GM19193 (cell line): ENCODE measurements around the gene PDIA5.

Experiments used
- POLR2A ChIP-seq: IDR thresholded peaks from 4 replicates; pipeline ENCODE4 v1.6.1; 2011; ENCODE audit not compliant: insufficient read depth, insufficient read length; ENCODE audit errors: extremely low read depth

Gene PDIA5

DNA sequence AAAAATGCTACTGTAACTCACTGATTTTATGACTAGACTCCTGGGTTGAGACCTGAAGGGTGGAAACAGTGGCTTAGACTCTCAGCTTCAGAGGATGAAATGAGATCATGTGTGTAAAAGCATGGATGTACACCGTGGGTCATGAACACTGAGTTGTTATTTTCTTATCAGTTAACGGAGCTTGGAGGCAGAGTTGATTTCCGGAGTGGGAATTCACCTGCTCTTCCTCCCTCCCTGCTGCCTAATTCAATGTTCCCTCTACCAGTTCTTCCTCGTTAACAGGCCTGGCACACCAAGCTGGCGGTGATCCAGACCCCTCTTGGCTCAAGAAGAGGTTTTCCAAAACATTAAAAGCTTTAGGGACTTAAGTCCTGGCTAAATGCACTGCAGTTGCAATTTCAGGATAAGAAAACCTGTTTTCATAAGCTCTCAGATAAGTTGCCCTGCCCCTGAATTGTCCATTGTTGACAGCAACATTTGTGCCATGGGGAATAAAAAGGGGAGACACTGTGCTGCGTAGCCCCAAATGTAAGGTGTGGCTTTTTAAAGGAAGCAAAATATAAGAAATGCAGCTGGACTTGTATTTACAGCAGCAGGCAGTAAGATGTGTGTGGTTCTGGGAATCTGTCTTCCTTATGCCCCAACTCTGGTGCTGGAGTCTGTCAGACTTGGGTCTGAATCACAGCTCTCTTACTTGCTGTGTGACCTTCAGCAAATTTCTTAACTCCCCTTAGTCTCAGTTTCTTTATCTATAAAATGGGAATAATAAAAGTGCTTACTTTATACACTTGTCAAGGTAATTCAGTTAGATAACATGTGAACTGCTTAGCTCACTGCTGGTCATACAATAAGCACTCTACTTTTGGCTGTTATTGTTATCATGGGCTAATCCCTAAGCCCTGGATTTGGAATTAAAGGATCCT lies 9.9 kb downstream of the PDIA5 start:
- no peak for TF ChIP-seq POLR2A

DNA sequence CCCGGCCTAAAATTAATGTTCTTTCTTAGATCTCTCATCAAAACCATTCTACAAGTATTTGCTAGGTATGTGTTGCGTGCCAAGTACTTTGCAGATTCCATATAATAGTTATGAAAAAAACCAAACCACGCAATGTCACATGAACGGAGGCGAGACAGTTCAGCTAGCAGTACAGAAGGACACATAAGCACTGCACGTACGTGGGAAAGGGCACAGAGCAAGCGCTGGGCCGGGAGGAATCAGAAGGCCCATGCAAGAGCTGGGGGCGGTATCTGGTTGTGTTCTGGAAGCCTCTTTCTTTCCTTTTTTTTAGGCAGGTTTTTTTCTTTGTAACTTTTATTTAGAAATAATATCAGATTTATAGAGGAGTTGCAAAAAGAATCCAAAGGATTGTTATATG lies 11.3 kb downstream of the PDIA5 start:
- no peak for TF ChIP-seq POLR2A

DNA sequence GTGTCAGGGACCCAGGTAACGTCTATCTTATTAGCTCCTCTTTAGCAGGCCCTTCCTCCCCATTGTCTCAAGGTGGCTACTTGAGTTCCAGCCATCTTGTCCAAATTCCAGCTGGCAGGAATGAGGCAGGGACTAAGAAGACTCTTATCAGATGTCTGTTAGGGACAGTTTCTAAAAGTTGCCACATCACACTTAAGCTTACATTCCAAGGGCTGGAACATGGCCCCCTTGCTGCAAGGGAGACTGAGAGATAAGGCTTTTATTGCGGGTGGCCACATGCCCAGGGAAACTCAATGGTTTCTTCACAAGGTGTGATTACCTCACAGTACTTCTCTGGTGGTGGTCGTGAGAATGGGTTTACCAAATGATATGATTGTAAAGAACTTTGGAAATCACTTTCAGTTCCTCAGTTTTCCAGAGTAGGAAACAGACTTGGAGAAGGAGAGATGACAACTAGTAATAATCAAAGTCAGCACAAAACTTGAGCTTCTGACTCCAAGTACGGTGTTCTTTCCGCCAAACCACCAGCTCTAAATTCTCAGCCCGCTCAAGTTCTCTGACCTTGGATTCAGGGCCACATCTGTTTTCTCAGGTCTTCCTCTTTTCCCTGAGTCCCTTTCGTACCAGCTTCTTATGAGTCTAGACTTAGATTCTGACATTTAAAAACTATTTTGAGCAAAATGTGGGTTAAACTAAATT lies 14.2 kb downstream of the PDIA5 start:
- no peak for TF ChIP-seq POLR2A

DNA sequence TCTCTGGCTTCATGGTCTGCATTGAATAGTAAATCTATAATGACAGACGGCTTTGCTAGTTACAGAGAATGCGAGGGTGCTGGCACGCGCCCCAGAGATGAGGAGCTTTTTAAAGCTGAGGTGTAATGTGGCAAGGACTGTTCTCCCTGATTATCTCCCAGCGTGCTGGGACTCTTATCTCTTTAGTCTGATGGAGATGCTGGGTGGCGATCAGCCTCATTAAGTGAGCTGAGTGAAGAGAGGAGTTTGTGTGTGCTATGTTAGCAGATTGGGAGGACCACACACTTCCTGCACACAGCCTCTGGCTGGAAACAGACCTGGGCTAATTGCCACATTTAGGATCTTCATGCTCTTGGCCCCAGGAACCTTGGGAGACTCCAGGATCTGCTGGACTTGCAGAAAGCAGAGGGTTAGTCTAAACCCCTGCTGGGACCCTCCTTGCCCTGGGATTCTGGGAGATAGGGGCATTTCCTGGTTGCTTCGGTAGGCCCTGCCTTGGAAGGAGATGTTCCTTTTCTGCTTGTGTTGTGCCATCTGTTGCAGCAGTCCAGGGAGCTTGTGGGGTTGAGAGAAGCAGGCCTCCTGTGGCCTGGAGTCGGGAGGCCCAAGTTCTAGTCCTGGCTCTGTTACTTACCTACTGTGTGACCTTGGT lies 15.0 kb downstream of the PDIA5 start:
- no peak for TF ChIP-seq POLR2A

DNA sequence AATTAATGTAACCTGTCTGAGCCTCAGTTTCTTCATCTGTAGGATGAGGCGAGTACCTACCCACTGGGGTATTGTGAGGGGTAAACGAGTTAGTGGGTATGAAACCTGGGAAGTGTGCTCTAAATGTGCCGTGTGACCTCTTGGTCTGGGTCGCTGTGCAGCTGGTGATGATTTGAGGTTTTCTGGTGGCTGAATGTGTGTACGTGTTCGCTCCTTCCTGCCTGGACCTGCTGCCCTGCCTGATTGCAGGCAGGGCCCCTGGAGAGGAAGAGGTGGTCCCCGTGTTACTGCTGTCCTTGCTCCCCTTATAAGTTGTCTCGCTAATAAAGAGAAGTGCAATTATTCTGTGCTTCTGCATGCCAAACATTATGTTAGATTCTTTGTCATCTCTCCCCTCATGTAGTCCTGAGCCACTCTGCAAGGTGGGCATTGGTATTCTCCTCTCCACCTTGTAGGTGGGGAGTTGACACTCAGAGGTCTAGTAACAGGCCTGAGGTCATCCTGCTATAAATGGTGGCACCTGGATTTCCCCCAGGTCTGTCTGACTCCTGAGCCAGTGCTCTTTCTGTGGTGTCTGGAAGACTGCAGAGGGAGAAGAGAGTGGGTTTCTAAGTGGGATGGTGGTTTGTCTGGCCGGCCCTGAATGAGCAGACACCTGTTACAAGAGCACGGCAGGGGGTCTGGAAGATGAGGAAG lies 15.7 kb downstream of the PDIA5 start:
- TF ChIP-seq POLR2A: no peak

DNA sequence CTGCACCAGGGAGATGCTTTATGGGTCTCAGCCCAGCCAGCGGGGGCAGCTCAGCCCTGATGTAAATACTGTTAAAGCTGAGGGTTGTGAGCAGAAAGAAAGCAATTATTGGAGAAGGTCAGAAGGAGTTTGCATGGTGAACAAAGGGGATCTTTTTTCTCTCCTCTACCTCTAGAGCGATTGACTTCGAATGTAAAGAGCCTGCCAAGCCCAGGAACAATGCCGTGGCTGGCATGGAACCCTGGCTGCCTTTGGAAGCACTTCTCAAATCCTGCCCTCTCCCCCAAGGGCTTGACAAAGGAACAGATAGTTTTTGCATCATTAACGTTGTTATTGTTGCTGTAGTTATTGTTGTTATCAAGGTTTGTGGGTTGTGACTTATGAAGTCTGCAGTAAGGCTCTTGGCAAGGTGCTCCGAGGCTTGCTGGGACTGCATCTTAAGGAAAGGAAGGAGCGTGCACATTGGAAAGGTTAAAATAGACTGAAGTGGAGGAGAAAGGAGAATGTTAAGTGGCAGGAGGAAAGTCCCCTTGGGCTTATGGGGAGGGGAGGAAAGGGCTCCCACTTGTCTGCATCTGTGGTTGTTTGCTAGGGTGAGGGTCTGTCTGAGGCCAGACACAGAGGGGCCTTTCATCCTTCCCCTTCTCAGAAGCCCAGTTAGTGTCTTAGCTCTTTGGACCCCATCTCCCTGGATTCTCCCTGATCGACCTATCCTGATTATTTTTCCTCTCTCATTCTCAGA lies 16.7 kb downstream of the PDIA5 start:
- no peak for TF ChIP-seq POLR2A

DNA sequence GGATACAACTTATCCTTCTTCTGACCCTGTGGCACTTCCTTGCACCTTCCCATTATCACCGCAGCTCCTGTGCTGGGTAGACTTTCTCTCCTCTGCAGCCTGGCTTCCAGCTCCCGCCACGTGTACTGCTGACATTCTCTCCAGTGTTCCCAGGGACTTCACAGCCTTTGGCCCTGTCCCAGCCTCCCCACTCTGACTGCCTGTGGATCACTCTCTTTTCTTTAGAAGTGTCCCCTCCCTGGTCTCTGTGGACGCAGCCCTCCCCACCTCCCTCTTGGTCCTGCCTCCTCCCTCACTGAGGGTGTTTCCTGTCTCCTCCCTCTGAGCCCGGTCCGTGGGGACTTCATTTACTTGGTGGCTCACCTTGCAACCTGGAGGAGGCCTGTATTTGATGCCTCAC lies 17.4 kb downstream of the PDIA5 start:
- TF ChIP-seq POLR2A: no peak

DNA sequence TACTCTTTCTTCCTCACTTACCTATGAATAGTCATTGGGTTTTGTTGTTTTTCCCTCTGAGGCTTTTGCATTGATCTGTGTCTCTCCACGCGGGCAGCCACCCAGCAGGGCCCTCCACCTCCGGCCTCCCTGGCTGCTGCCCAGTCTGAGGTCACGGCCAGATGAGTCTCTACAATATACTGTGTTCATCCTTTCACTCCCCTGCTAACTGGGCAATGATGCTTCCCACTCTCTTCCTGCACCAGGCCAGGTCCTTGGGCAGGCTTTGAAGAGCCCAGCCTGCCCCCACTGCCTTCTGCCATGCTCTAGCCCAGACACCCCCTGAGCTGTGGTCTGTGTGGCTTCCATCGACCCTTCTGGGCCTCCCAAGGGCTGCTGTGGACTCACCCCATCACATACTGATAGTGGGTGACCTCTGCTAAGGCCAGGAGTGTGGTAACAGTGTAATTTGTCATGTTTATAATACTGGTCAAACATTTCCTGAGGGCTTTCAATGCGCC lies 18.0 kb downstream of the PDIA5 start:
- TF ChIP-seq POLR2A: no peak

DNA sequence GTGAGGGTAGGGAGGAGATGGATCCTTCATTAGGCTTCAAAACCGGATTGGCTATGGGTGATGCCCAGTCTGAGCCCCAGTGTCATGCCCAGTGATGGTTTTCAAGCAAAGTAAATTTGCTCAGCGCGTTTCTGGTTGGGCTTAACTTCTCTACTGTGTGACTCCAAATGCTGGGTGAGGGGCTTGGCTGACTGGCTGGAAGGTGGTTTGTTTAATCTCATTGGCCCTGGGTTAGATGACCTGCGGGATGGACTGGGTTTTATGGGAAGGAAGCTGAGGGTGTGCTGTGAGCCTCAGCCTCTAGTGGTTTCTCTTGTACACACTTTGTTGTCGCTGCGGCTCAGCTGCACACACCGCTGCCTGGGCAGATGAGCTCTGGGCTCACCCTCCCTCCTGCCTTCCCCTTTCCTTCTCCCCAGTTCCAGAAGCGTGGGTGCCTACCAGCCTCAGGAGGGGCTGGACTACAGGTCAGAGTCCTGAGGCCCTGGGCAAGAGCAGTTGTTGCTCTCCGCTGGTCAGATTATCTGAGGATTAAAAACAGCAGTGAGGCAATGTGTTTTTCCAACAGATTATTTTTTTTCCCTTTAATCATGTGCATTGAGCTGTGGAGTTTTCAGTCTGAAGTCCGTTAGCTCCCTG lies 18.6 kb downstream of the PDIA5 start:
- no peak for TF ChIP-seq POLR2A

DNA sequence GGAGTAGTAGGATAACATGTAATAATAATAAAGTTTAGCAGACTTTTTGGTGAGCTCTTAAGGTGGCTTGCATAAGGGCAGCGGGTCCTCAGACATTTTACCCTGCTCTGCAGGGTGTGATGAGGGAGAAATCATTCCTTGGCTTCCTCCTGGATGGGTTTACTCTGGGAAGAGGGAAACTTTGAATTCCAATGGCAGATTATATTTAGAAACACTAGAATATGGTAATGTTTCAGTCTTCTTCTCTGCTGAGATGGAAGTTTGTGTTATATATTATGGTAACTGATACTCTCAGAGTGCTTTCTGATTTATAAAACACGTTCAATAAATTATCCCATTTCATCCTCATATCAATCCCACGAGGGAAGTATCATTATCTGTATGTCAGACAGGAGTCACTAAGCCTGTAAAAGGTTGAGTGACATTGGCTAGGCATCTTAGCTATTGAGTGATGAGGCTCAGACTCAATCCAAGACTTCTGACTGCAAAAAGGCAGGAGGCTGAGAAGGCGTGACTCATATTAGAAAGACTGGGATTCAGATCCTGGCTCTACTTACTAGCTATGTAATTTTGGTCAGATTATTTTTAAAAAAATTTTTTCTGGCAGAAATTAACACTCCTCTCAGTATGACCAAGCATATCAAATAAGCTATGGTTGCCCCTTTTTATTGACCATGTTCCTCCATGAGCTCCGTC lies 19.3 kb downstream of the PDIA5 start:
- TF ChIP-seq POLR2A: no peak

DNA sequence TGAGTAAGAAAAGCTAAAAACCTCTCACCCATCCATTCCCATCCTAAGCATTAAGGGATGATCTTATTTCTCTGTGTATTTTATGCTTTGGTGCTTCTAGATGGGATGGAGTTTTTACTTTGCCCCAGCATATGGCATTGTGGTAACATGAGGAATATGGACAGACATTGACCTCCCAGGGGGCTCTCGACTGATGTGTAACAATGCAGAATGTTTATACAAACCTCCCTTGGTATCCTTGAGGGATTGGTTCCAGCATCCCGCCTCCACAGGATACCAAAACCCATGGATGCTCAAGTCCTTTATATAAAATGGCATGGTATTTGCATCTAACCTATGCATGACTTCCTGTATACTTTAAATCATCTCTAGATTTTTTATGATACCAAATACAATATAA lies 21.6 kb downstream of the PDIA5 start:
- no peak for TF ChIP-seq POLR2A

DNA sequence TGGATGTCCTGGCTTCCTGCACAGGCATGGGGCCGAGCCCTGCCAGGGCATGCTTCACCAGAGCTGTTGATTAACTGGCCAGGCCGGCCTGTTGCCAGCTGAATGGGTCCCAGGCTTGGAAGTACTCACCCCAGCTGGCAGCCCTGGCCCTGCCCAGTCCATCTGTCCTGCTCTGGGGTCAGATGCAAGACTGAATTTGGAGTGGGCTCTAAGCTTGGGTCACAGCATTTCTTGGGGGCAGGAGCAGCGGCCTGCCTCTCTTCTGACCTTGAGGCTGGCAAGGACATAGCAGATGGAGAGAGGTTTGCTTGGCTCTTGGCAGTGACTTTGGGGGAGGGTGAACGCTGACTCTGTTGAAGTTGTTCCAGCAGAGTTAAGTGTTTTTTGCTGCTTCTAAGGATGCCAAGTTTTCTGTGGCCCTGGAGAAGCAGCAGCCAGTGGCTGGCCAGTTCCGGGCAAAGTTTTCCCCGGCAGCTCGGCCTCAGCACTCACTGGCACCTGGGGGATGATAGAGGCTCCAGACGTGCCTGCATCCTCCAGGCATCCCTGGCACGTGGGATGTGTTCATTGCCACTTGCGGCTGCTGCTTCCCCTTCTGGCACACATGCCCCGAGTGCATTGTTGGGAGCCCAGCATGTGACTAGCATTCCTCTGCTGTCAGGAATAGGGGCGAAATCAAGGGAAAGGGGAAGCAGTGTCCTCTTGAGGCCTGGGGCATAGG lies 22.9 kb downstream of the PDIA5 start:
- TF ChIP-seq POLR2A: no peak
